ENCODE data around the gene VPS13D. TPM values are rescaled to one million over a fixed set of nuclear protein-coding genes. Genes with fewer than 3 reads are reported as not detected.

Gene VPS13D
- total and polyA plus RNA-seq, 4 donors: 10.2 to 68.3 (median 12.6) TPM

GRCh38 chr1:12422488-12422887 lies 192.7 kb downstream of the VPS13D start:
- H3K36me3 ChIP-seq (ENCODE audit: control insufficient read depth in 4 of 4, insufficient read depth in 3 of 4, low read depth in 1 of 4, low read length in 3 of 4): peaks cover under 1 to 5% (median 3%) of the 10 kb centered on the region in 4 donors
- no peaks in the 10 kb centered on the region for H3K27me3 ChIP-seq (ENCODE audit: control insufficient read depth in 4 of 4, insufficient read depth in 4 of 4, low read length in 3 of 4)
- no peak overlapping the region for H3K4me3 ChIP-seq (ENCODE audit: low read depth in 1 of 3, low read length in 3 of 3)

More at GRCh38 chr1:12422488-12422887, 192.7 kb downstream of the VPS13D start:
- Histone ChIP-seq H3K9me3 (ENCODE audit: control insufficient read depth in 4 of 4, low read length in 3 of 4) (no peaks in the 10 kb centered on the region), H3K9ac (ENCODE audit: low read depth in 1 of 2, low read length in 2 of 2) (no peak overlapping the region), H3K27ac (ENCODE audit: low read depth in 1 of 2, low read length in 2 of 2) (no peak overlapping the region), H3K4me1 (ENCODE audit: control insufficient read depth in 4 of 4, insufficient read depth in 4 of 4, low read length in 3 of 4) (no peaks in the 10 kb centered on the region)
- TF ChIP-seq SP1 (IDR thresholded peaks at IDR 0.05): no peak
- no peak for TF ChIP-seq HNF4A (conservative IDR thresholded peaks at IDR 0.05)
- TF ChIP-seq JUND (IDR thresholded peaks at IDR 0.05): no peak
- no peak for TF ChIP-seq REST (IDR thresholded peaks at IDR 0.05)
- TF ChIP-seq RAD21 (IDR thresholded peaks at IDR 0.05): no peak
- TF ChIP-seq ATF3 (IDR thresholded peaks at IDR 0.05): no peak
- TF ChIP-seq EGR1 (IDR thresholded peaks at IDR 0.05; ENCODE audit: low read depth in 2 of 2): no peak
- no peak for TF ChIP-seq RXRA (IDR thresholded peaks at IDR 0.05)
- TF ChIP-seq FOXA1 (IDR thresholded peaks at IDR 0.05): no peak
- TF ChIP-seq CTCF (IDR thresholded peaks at IDR 0.05; ENCODE audit: low read depth, low read length, missing input control): no peak
- TF ChIP-seq NR2F2 (IDR thresholded peaks at IDR 0.05): no peak
- no peak for TF ChIP-seq HNF4G (IDR thresholded peaks at IDR 0.05)
- TF ChIP-seq YY1 (IDR thresholded peaks at IDR 0.05): no peak
- TF ChIP-seq MAX (IDR thresholded peaks at IDR 0.05): no peak
- no peak for TF ChIP-seq GABPA (IDR thresholded peaks at IDR 0.05 in 1 of 2, conservative IDR thresholded peaks at IDR 0.05 in 1 of 2)
- no peak for TF ChIP-seq FOXA2 (IDR thresholded peaks at IDR 0.05)
- no peak for TF ChIP-seq TAF1 (conservative IDR thresholded peaks at IDR 0.05)
- TF ChIP-seq ZBTB33 (IDR thresholded peaks at IDR 0.05): no peak
- DNase-seq (ENCODE audit: low spot score): no peak

Measured in liver (tissue), 9 donors.